B cell (primary cell): ENCODE results near the gene HOXA5. TPM values are rescaled to one million over a fixed set of nuclear protein-coding genes. Genes with fewer than 3 reads are reported as not detected.

Source experiments
- ATAC-seq: fragments of 200-7000 bp; cut with Tn5 transposase; one replicate; pipeline ENCODE4 v1.10.0; 2021; ENCODE audit warnings: low read depth, mild to moderate bottlenecking, moderate number of reproducible peaks, moderate library complexity
- CTCF ChIA-PET: fragments of 350-600 bp; sonication (Branson Sonifier 250); formaldehyde crosslinking; loops from one replicate; lab custom pipeline; 2021; ENCODE audit warnings: antibody characterized with exemption, inconsistent platforms; lab: Charles Lee
- POLR2A ChIA-PET: fragments of 350-600 bp; sonication (Branson Sonifier 250); formaldehyde crosslinking; loops from one replicate; lab custom pipeline; 2021; ENCODE audit warnings: antibody characterized with exemption; lab: Charles Lee
- DNase-seq: peaks from one replicate; pipeline ENCODE4 v3.0.0; 2013
- H2AFZ ChIP-seq: 2 replicates; pipeline ENCODE4 v1.6.1; 2012; ENCODE audit warnings: mild to moderate bottlenecking, low read depth, low read length; ENCODE audit not compliant: insufficient read depth, poor library complexity, severe bottlenecking
- H3K27ac ChIP-seq, 2 donors: 1 replicate in 1 of 2; 2 replicates in 1 of 2; pipeline ENCODE4 v1.5.1; 2012 to 2013; ENCODE audit warnings: low read length in 2 of 2, mild to moderate bottlenecking in 2 of 2, moderate library complexity in 1 of 2
- H3K27me3 ChIP-seq, 4 experiments: fragments of 200-600 bp in 1 of 4; sonication (generic) in 1 of 4; replicated peaks in 1 of 4; 1 replicate in 2 of 4; 2 replicates in 2 of 4; pipeline versions ENCODE4 v1.6.1 to v1.7.0; 2013 to 2016; ENCODE audit warnings: low read length in 3 of 4, mild to moderate bottlenecking in 2 of 4, mixed read lengths in 1 of 4, moderate library complexity in 1 of 4; ENCODE audit not compliant: insufficient read depth in 4 of 4, control insufficient read depth in 3 of 4; ENCODE audit errors: control extremely low read depth in 1 of 4
- H3K36me3 ChIP-seq, 2 experiments: replicated peaks in 1 of 2; 1 replicate in 1 of 2; 2 replicates in 1 of 2; pipeline versions ENCODE4 v1.6.1 to v1.7.1; 2013; ENCODE audit warnings: low read length in 1 of 2; ENCODE audit not compliant: insufficient read depth in 2 of 2, control insufficient read depth in 1 of 2; ENCODE audit errors: control extremely low read depth in 1 of 2, extremely low read depth in 1 of 2
- H3K4me1 ChIP-seq, 2 donors: fragments of 200-600 bp in 1 of 2; sonication (generic) in 1 of 2; 1 replicate in 1 of 2; 2 replicates in 1 of 2; pipeline versions ENCODE4 v1.5.1 to v1.6.1; 2013 to 2017; ENCODE audit warnings: low read length in 2 of 2; ENCODE audit not compliant: control insufficient read depth in 2 of 2, insufficient read depth in 2 of 2
- H3K4me2 ChIP-seq: replicated peaks from 2 replicates; pipeline ENCODE3; 2012; ENCODE audit warnings: mild to moderate bottlenecking, low read depth, low read length; ENCODE audit not compliant: poor library complexity, severe bottlenecking
- H3K4me3 ChIP-seq, 5 experiments: fragments of 200-600 bp in 1 of 5; sonication (generic) in 1 of 5; 1 replicate in 3 of 5; 2 replicates in 2 of 5; pipeline versions ENCODE4 v1.5.1 to v1.7.0; 2011 to 2016; ENCODE audit warnings: low read length in 4 of 5, mild to moderate bottlenecking in 4 of 5, low read depth in 2 of 5, control low read depth in 1 of 5, moderate library complexity in 1 of 5; ENCODE audit not compliant: insufficient read depth in 1 of 5; ENCODE audit errors: control extremely low read depth in 1 of 5, extremely low read depth in 1 of 5
- H3K79me2 ChIP-seq: fragments of 200-600 bp; sonication (generic); one replicate; pipeline ENCODE4 v1.6.0; 2016; ENCODE audit warnings: low read length; ENCODE audit not compliant: control insufficient read depth, insufficient read depth
- H3K9ac ChIP-seq: fragments of 200-600 bp; sonication (generic); 2 replicates; pipeline ENCODE4 v1.6.1; 2017; ENCODE audit warnings: mild to moderate bottlenecking, low read length, moderate library complexity
- H3K9me3 ChIP-seq, 3 donors: one replicate each; pipeline versions ENCODE4 v1.6.1 to v1.7.1; 2013; ENCODE audit warnings: low read length in 2 of 3; ENCODE audit not compliant: control insufficient read depth in 2 of 3, insufficient read depth in 1 of 3; ENCODE audit errors: control extremely low read depth in 1 of 3
- H4K20me1 ChIP-seq: 2 replicates; pipeline ENCODE4 v1.6.0; 2012; ENCODE audit warnings: mild to moderate bottlenecking, low read length; ENCODE audit not compliant: insufficient read depth, control insufficient read depth, poor library complexity, severe bottlenecking
- H3K27ac Mint-ChIP-seq: one replicate; pipeline ENCODE4 v1.8.0; 2021; ENCODE audit warnings: mixed read lengths
- H3K27me3 Mint-ChIP-seq: one replicate; pipeline ENCODE4 v1.8.0; 2021; ENCODE audit warnings: mixed read lengths
- H3K4me1 Mint-ChIP-seq: one replicate; pipeline ENCODE4 v1.8.0; 2021; ENCODE audit warnings: mixed read lengths
- H3K4me3 Mint-ChIP-seq: one replicate; pipeline ENCODE4 v1.8.0; 2021; ENCODE audit warnings: mixed read lengths
- H3K9me3 Mint-ChIP-seq: one replicate; pipeline ENCODE4 v1.8.0; 2022; ENCODE audit warnings: mixed read lengths; ENCODE audit not compliant: insufficient read depth
- CTCF ChIP-seq: fragments of 200-600 bp; IDR thresholded peaks from one replicate; pipeline ENCODE4 v1.8.0; 2022; ENCODE audit warnings: antibody characterized with exemption, mild to moderate bottlenecking
- EZH2 ChIP-seq: IDR thresholded peaks from 2 replicates; pipeline ENCODE4 v1.6.1; 2012; ENCODE audit warnings: borderline replicate concordance, low read depth, mild to moderate bottlenecking, moderate library complexity, low read length; ENCODE audit not compliant: insufficient read depth, poor library complexity, severe bottlenecking
- WGBS: methylation state at CpG from one replicate; pipeline ENCODE4 v1.1.5; 2013; ENCODE audit warnings: missing lambda C conversion rate; ENCODE audit not compliant: insufficient coverage; 5-methylcytosine and 5-hydroxymethylcytosine counted together
- intact Hi-C: fragments of 100-400 bp; cut with micrococcal nuclease; formaldehyde crosslinking; loops from one replicate; pipeline ENCODE4 v1.10.0; 2022
- polyA plus RNA-seq: library from polyadenylated mRNA; depleted of rRNA; stranded (reverse); fragments of >200 nt; gene quantifications from 2 replicates; pipeline ENCODE4 v1.2.3, GENCODE V29; 2012
- total RNA-seq, 2 donors: library from RNA; stranded (reverse); fragments of 120-200 nt in 1 of 2; gene quantifications; 1 replicate in 1 of 2; 2 replicates in 1 of 2; pipeline versions ENCODE4 v1.2.3 to v1.2.4, GENCODE V29; 2013 to 2022

Gene HOXA5
- total and polyA plus RNA-seq, 2 donors (not counting 1 experiment from before 2014, with no cell fraction given) = not detected

DNA sequence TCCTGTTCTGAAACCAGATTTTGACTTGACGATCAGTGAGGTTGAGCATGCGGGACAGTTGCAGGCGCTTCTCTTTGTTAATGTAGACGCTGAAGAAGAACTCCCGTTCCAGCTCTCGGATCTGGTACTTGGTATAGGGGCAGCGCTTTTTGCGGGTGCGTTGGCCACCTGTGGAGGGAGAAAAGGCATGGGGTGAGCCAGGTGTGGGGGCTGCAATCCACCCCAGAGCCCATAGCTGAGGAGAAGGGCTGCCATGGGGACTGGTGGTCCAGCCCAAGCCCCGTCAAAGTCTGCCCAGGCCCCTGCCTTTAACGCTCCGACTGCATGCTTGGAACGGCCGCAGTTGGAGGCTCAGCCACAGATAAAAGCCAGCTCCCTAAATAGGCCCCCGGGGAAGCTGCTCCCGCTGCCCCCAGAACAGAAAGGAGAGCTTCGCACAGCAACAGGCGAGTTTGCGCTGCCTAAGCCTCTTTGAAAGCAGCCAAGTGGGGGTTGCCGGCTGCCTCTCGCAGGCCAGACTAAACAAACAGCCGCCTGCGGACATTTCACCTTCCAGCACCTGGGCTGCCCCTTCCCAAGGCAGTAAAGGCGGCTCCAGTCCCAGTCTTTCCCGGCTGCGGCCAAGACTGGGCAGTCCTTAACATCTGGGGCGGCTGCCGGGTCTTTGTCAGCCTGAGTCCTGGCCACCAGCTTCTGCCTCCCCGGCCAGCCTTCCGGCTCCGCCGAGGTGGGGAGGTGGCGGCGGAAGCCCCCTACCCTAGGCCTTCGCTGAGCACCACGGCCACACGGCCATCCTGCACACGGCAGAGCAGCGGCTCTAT lies 39.6 kb upstream of the HOXA5 start:
- WGBS = 22% methylated on average over 28 of the region's 39 CpGs
- no peaks in the 10 kb centered on the region for H3K79me2 ChIP-seq
- Mint-ChIP-seq H3K27me3 (peaks cover 73% of the 10 kb centered on the region), H3K4me1 (peaks cover 31% of the 10 kb centered on the region), H3K9me3 (no peaks in the 10 kb centered on the region), H3K4me3 (peak overlapping the region; percentile 3), H3K27ac (no peak overlapping the region)
- H3K9ac ChIP-seq = no peak overlapping the region
- H3K27ac ChIP-seq = no peak overlapping the region
- ChIA-PET POLR2A (no interaction called here), CTCF (interaction anchor here (0.6 to 1.8 kb wide), 4 partner anchors 10 to 1290 kb away, joined by 3 to 5 read pairs (median 4); no protein-coding TSS in a partner anchor)
- ATAC-seq (no peak), DNase-seq (peak; percentile 40)
- peaks cover 0 to 66% (median 4%) of the 10 kb centered on the region in 3 donors for H3K9me3 ChIP-seq
- no peaks in the 10 kb centered on the region for H3K36me3 ChIP-seq
- TF ChIP-seq EZH2 (no peak), CTCF (no peak)
- H3K4me2 ChIP-seq = peak overlapping the region; percentile 71
- peaks cover 43 to 58% of the 10 kb centered on the region in 2 donors for H3K4me1 ChIP-seq
- H2AFZ ChIP-seq = no peak overlapping the region
- no peak overlapping the region for H3K4me3 ChIP-seq
- H4K20me1 ChIP-seq = no peaks in the 10 kb centered on the region
- peaks cover 0 to 95% (median 82%) of the 10 kb centered on the region in 4 experiments for H3K27me3 ChIP-seq
- intact Hi-C loops = no loop called here

DNA sequence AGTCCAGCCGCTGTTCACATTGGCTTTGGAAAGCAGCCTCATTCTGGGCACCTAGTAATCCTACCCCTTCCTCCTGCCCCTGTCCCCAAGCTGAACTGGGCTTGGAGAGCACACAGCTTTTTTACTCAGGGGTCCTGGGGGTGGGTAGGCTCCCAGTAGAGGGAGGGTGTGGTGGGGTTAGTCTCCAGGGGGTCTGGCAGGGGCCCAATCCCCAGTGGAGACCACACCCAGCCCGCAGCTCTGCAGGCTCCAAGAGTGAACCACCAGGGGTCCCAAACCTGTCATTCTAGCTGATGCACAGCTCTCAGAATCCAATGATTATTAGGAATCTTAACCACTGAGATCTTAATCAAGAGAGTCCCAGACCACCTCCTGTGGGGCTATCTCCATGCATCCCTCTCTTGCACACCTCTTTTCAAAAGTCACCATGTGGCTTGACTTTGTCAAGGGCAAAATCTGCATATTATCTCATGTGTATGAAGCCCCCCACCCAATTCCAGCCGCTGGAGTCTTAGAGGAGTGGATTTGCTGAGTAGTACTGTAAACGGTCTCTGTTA lies 38.9 kb upstream of the HOXA5 start:
- H3K4me2 ChIP-seq = no peak overlapping the region
- Mint-ChIP-seq H3K4me1 (peaks cover 28% of the 10 kb centered on the region), H3K9me3 (no peaks in the 10 kb centered on the region), H3K27ac (no peak overlapping the region), H3K4me3 (no peak overlapping the region), H3K27me3 (peaks cover 71% of the 10 kb centered on the region)
- H3K27ac ChIP-seq = no peak overlapping the region
- ChIA-PET POLR2A (no interaction called here), CTCF (interaction anchor here (0.6 to 1.8 kb wide), 3 partner anchors 9 to 1289 kb away, joined by 3 to 5 read pairs (median 4); no protein-coding TSS in a partner anchor)
- no peak for TF ChIP-seq CTCF
- TF ChIP-seq EZH2 = no peak
- intact Hi-C loops = no loop called here
- H4K20me1 ChIP-seq = no peaks in the 10 kb centered on the region
- peaks cover 36 to 52% of the 10 kb centered on the region in 2 donors for H3K4me1 ChIP-seq
- no peak for ATAC-seq
- no peak for DNase-seq
- H2AFZ ChIP-seq = no peak overlapping the region
- H3K27me3 ChIP-seq = peaks cover 0 to 94% (median 82%) of the 10 kb centered on the region in 4 experiments
- H3K79me2 ChIP-seq = no peaks in the 10 kb centered on the region
- WGBS = no CpG with 5 or more reads among the region's 4 CpGs
- no peaks in the 10 kb centered on the region for H3K36me3 ChIP-seq
- no peak overlapping the region for H3K4me3 ChIP-seq
- no peak overlapping the region for H3K9ac ChIP-seq
- H3K9me3 ChIP-seq = peaks cover 0 to 59% (median 3%) of the 10 kb centered on the region in 3 donors
